Activated gamma-delta T cell (primary cell): ENCODE results near the gene LBHD2.
"Not testable (repeated sequence)": the region's sequence is repeated elsewhere in the genome, so short reads cannot be mapped to it uniquely, and the experiment has no call there.

ENCODE experiments used
- DNase-seq: peaks from one replicate; lab custom pipeline; 2025; lab: John Stamatoyannopoulos, UW
- total RNA-seq, 2 donors: gene quantifications; one replicate each; lab custom pipeline; 2026; lab: John Stamatoyannopoulos, UW

Gene LBHD2
- total RNA-seq = 0 reads per million in 2 donors

DNA sequence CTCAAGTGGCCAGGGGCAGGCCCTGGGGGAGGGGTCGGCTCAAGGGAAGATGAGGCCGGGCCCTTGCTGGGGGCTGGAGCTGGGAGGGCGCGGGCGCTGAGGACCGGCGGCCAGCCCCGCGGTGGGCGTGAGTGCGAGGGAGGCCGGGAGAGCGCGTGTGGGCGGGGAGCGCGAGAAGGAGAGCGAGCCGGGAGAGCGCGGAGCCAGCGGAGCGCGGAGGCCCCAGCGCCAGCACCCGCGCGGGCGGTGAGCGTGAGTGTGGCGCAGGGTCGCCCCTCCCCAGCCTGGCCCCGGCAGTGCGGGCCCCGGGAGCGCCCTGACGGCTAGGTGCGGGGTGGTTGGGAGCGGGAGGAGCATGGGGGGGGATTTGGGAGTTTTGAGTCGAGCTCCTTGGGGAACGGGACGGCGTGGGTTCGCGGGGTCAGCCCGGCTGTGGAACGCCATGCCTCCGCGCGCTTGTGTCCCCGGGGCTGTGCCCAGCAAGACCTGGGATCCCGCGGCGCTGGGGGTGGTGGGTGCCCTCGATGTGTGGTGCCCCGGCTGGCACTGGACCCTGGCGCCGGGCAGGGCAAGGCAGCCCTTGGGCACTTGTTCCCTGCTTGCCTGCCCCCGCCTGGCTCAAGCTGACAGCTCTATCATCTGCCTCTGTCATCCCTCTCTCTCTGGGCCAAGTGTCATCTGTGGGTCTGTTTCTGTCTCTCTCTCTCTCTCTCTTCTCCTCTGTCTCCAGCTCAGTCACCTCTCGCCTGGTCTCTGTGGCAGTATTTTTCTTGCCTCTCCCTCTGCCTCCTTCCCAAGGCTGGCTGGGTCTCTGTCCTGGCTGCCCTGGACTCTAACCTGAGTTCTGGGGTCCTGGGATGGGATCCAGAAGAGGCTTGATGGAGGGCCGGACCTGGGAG lies at the start of gene LBHD2:
Gene LBHD2, plus strand, starts transcription at position 190 of the 899 bp plus-strand sequence. CDS start 1,803 bp downstream, outside the sequence.
- DNase-seq = no peak

DNA sequence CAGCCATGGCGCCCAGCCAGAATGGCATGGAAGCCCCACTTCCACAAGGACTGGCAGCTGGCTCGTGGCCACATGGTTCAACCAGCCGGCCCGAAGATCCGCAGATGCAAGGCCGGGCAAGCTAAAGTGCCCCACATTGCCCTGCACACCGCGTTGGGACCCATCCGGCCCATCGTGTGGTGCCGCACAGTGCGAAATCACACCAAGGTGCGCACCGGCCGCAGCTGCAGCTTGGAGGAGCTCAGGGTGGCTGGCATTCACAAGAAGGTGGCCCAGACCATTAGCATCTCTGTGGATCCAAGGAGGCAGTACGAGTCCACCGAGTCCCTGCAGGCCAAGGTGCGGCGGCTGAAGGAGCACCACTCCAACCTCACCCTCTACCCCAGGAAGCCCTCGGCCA lies 42.5 kb upstream of the LBHD2 start:
- DNase-seq = no peak

DNA sequence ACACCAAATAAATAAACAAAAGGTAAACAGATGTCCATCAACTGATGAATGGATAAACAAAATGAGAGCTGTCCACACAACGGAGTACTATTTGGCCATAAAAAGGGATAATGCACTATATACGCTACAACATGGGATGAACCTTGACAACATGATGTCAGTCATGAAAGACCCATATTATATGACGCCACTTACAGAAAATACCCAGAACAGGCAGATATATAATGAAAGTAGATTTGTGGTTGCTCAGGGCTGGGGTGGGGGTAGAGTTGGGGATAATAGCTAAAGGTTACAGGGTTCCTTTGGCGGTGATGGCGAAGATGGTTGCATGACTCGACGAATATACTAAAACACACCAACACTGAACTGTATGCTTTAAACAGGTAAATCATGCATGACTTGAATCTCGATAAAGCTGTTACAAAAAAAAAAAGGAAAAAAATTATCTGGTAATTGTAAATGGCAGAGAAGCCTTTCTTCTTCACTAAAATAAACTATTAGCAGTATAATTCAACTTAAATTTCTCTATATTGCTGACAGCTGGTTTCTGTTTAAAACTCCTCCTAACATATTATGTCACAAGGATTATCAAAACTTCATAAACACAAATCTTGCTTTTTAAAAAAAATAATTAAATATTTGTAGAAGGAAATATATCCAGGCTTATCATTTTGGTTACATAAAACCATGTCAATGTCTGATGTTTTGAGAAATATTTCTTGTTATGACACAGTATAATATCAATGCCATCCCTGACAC lies 40.6 kb upstream of the LBHD2 start:
- DNase-seq = no peak

DNA sequence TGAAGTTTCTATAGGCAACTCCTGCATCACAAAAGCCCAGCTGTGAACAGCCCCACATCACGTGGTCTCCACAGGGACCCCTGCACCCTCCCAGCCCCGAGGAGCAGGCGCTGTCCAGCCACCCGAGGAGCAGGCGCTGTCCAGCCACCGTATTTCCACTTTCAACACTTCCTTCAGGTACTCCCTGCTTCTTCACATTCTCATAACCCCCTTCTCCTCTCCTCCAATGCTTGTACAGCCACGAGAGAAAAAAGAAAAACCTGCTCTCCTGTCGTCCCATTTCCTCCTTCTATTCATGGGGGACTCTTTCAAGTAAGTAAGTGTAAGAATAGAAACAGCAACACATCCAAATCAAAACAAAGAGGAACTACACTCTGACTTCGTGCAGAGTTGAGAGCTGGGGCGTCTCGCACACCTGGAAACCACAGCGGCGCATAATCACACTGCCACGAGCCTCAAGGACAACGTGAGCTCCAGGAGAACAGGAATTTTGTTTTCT lies 38.6 kb upstream of the LBHD2 start:
- DNase-seq = no peak

DNA sequence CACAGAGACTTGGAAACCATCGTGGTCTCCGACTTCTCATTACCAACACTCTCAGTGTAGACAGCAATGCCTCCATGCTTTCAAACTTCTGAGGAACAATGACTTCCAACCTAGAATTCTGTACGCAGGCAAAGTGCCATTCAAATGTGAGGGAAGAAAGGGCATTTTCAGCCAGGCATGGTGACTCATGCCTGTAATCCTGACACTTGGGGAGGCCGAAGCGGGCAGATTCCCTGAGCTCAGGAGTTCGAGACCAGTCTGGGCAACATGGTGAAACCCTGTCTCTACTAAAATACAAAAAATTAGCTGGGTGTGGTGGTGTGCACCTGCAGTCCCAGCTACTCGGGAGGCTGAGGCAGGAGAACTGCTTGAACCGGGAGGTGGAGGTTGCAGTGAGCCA lies 36.6 kb upstream of the LBHD2 start:
- DNase-seq = not testable (repeated sequence)

DNA sequence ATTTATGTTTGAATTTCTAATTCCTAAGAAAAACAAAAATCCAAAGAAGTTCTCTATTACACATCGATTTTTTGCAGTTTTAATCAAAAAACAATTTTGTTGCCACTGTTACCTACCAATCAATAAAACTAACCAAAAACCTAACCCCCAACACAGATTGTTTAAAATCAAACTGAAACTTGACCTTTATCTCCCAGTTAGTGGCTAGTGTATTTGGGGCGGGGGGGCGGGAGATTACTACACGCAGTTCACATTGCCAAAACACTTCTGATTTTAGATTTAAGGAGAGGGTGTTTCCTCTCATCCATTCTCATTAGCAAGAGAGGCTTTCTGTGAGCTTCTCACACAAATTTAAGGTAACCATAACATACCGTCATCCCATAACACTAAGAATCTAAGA lies 33.1 kb upstream of the LBHD2 start:
- no peak for DNase-seq

DNA sequence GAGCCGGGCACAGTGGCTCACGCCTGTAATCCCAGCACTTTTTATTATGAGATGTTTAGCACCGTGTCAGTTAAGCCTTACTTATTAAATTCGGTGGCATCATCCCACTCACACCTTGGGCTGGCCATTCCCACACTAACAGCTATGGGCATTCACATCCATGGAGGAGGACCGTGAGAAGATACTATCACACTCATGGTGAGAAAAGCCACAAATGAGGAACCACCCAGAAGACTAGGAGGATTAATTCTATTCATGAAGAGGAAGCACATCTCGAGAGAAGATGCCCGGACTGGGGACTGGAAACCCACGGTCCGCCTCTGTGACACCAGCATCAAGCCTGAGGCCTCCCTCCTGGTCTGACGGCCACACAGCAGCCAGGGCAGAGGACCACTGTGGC lies 31.6 kb upstream of the LBHD2 start:
- DNase-seq = no peak

DNA sequence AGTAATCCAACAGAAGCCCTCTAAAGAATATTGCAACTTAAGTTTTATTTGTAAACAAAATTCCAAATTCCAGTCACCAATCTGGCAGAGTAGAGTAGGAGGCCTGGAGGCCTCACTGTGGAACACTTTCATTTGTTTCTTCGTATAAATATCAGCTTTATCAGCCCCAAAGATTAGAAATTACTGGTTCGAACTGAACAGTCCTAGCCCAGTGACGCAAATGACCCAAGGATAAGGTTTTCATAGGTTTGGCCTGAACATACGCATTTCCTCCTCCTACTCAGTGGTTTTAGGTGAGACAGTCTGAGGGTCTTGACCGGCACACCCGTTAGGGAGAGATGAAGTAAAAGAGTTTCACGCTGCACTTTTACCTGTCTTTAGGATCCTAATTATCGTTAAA lies 28.3 kb upstream of the LBHD2 start:
- no peak for DNase-seq

DNA sequence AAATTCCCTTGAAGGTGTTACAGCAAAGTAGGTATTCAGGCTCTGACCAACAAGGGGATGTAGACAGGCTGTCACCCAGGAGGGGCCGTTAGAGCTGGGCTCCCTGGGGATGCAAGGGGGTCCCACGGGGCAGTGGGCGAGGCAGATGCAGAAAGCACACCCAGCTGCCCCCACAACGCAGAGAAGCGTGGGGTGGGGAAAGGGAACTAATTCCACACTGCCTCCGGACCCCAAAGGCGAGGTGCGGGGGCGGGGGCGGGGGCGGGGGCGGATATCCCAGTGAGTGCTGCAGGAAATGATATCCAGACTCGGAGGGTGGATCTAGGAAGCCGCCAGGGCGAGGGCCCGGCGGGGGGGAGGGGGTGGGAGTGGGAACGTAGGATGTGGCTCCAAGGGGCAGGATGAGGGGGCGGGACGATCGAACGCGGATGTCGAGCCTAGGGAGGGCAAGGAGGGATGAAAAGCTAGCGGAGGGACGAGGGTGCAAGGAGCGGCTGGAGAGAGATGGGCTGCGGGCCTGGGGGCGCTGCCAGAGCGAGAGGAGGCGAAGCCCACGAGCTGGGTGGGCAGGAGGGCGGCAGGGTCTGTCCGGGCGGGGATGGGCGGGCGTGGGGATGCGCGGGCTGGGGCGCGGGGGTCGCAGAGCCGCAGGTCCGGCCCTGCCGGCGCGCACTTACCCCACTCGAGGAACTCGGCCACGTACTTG lies 27.5 kb upstream of the LBHD2 start:
- DNase-seq = no peak

DNA sequence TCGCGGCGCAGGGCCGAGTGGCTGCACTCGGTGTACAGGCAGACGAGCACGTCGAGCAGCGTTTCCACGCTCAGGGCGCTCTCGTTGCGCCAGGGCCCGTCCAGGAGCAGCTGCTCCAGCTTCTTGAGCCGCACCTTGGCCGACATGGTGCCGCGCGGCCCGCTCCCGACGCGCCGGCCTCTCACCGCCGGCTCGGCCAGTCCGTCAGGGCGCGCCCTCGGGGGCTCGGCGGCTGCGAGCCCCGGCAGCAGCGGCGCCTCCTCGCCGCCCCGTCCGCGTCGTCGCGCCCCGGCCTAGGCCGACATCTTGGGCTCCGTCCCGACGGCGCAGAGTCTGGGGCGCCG lies 27.0 kb upstream of the LBHD2 start:
- no peak for DNase-seq

DNA sequence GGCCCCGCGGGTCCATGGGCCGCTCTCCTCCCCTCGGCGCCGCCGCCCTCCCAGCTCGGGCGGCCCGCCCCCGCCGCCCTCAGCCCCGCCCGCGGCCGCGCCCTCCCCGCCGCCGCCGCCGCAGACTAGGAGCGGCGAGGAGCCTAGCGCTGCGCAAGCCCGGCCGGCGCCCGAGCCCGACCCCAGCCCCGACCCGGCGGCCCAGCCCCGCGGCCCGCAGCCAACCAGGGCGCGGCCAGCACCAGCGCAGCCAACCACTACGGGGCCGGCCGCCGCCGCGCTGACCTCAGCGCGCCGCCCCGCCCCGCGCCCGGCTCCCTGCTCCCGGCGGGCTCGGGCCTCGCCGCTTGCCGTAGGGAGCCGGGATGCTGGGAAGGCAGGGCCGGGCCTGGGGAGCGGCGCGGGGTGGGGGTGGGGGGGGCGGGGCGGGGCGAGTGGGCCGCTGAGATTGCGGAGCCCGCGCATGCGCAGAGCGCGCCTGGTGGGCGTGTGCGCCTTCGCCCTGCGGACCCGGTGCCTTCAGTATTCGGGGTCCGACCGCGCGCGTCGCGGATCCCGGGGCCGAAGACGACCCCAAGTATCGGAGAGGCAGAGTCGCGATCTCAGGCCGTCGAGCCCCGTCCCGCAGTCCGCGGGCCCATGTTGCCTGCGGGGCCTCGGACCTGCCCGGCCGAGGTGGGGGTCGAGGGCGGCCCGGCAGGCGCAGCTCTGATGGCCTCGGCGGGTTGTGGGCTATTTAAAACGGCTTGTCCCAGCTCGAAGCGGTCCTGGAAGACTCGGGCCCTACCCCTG lies 26.4 kb upstream of the LBHD2 start, which contains the start of gene CDC42BPB:
Gene CDC42BPB, minus strand, starts transcription at position 178 of the 792 bp plus-strand sequence. CDS start 376 bp downstream, outside the sequence.
- DNase-seq = peak; percentile 32

DNA sequence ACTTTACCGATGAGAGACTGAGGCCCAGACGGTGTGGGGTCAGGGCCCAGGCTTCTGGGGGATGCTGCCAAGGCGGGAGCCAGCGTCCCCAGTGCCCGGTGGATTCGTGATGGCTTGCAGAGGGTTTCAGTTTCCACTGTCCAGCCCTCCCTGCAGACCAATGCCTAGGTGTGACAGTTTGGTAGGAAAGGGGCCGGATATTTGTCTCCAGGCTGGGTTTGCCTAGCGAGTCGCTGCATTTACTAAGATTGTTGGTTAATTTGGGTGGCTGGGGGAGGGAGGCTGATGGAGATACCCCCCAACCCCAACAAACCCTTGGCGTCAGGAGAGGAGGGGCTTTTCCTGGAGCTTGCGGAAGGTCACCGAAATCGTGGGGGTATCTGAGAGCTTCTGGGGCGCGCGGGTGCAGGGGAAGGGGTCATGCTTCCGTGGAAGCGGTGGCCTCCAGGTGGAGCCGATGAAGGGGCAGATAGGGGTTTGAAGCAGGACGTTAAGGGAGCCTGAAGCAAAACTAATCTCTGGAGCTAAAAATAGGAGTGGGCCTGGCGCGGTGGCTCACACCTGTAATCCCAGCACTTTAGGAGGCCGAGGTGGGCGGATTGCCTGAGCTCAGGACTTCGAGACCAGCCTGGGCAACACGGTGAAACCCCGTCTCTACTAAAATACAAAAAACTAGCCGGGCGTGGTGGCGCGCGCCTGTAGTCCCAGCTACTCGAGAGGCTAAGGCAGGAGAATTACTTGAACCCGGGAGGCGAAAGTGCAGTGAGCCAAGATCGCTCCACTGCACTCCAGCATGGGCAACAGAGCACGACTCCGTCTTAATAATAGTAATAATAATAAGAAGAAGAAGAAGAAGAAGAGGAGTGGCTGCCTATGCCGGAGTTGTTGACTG lies 25.6 kb upstream of the LBHD2 start:
- no peak for DNase-seq

DNA sequence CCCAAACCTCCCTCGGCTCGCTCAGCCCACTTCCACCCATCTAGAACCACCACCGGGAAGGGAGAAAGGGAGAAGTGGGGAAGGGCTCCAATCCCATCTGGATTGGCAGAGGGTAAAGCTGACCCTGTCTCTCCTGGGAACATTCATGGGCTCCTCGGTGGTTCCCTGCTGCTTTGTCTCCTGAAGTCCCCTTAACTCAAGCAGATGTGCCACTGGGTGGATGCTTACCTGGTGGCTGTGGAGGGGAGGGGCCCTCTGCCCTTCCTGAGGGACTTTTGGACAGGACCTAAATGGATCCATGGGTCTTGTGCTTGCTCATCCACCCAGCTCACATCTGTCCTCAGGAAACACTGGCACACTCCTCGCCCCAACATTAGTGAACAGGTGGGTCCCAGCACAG lies 24.5 kb upstream of the LBHD2 start:
- DNase-seq = no peak

DNA sequence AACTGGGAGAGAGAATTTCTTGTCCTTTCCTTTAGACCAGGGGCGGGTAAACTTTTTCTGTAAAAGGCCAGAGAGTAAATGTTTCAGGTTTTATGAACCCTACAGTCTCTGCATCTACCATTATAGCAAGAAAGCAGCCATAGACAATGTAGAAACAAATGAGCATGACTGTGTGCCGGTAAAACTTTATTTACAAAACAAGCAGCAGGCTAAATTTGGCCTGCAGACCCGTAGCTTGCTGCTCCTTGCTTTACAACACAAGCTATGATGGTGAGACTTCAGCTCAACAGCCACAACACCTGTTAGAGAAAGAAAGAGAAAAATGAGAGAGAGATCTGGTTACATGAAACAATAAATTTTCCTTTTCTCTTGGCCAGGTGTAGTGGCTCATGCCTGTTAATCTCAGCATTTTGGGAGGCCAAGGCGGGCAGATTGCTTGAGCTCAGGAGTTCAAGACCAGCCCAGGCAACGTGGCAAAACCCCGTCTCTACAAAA lies 22.5 kb upstream of the LBHD2 start:
- DNase-seq = no peak

DNA sequence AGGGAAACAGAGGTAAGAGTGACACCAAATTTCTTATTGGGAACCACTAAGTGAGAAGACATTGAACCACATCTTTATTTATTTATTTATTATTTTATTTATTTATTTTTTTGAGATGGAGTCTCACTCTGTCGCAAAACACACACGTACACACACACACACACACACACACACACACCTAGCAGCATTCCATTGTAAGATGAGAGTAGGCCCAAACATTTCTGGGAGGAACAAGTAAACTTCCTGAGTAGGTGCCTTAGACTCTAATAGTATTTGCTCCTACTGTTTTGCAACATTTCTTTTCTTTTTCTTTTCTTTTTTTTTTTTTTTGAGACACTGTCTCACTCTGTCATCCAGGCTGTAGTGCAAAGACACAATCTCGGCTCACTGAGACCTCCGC lies 19.6 kb upstream of the LBHD2 start:
- DNase-seq = no peak

DNA sequence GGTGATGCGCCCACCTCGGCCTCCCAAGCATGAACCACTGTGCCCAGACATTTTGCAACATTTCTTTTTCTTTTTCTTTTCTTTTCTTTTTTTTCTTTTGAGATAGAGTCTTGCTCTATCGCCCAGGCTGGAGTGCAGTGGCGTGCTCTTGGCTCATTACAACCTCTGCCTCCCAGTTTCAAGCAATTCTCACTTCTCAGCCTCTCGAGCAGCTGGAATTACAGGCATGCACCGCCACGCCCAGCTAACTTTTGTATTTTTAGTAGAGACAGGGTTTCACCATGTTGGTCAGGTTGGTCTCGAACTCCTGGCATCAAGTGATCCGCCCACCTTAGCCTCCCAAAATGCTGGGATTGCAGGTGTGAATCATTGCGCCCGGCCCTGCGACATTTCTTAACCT lies 19.0 kb upstream of the LBHD2 start:
- DNase-seq = no peak

DNA sequence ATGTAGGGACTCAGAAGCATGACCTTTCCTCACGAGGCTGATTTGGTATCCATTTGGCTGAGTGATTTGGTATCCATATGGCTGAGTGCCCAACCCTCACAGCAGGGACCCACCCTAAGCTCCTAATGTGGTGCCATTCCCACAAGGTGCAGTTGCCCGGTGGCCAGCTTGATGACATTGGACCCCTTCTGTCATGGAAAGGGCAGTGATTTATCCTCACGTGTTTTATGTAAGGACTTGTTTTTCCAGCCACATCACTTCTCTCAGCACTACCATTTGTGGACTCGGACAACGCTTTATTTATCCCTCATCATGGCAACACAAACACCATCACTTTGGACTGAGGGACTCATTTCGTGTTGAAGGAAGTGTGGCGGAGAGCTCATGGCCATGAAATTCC lies 18.1 kb upstream of the LBHD2 start:
- no peak for DNase-seq

DNA sequence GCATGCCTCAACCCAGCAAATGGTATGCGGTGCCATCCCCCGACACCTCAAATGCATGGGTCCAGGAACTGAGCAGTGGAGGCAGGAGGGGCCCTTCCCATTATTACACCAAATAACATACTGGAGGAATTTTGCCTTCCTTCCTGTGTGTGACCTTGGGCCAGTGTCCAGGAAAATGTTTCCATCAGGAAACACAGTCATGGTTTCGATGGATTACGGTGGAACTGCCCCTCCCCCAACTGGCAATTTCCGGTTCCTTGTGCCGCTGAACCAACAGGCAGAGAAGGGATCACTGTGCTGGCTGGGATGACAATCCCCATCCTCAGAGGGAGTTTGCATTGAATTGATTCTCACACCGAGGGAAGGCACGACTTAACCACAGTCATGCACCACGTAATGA lies 17.6 kb upstream of the LBHD2 start:
- no peak for DNase-seq

DNA sequence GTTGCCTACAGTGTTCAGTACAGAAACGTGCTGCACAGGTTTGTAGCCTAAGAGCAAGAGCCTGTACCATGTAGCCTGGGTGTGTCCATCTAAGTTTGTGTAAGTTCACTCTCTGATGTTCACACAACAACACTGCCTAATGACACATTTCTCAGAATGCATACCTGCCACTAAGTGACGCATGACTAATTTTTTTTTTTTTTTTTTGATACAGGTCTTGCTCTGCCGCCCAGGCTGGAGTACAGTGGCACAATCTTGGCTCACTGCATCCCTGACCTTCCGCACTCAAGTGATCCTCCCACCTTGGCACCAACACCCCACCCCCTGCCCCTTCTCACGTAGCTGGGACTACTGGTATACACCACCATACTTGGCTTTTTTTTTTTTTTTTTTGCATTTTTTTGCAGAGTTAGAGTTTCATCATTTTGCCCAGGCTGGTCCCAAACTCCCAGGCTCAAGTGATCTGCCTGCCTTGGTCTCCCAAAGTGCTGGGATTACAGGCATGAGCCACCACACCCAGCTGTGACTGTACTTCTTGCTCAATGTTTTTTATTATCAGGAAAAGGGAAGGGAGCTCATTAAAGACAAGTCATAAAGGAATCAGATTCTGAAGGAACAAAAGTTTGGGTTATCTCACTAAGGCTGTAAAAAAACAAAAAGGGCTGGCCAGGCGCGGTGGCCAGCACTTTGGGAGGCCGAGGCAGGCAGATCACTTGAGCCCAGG lies 16.6 kb upstream of the LBHD2 start:
- no peak for DNase-seq
